Astrocyte (in vitro differentiated cells and primary cell): ENCODE data around the gene MIEF1.
A peak's percentile ranks its signal among the peaks of the same experiment; 100 is the strongest.

ENCODE experiments used
- CTCF ChIP-seq: IDR thresholded peaks from 2 replicates; pipeline ENCODE4 v1.5.1; 2011; ENCODE audit warnings: low read depth, mild to moderate bottlenecking, inconsistent platforms, low read length, moderate library complexity; ENCODE audit not compliant: insufficient read depth
- EZH2 ChIP-seq: IDR thresholded peaks from 2 replicates; pipeline ENCODE4 v1.6.1; 2012; ENCODE audit warnings: mild to moderate bottlenecking, low read length, inconsistent platforms; ENCODE audit not compliant: insufficient read depth

- TF ChIP-seq CTCF: no peak
- TF ChIP-seq EZH2: peak; percentile 86
Measured at GRCh38 chr22:39456522-39457197, 45.4 kb upstream of the MIEF1 start, which contains the start of gene MGAT3.
